ENCODE results near the gene E2F4.
A peak's percentile ranks its signal among the peaks of the same experiment; 100 is the strongest.

Gene E2F4

DNA sequence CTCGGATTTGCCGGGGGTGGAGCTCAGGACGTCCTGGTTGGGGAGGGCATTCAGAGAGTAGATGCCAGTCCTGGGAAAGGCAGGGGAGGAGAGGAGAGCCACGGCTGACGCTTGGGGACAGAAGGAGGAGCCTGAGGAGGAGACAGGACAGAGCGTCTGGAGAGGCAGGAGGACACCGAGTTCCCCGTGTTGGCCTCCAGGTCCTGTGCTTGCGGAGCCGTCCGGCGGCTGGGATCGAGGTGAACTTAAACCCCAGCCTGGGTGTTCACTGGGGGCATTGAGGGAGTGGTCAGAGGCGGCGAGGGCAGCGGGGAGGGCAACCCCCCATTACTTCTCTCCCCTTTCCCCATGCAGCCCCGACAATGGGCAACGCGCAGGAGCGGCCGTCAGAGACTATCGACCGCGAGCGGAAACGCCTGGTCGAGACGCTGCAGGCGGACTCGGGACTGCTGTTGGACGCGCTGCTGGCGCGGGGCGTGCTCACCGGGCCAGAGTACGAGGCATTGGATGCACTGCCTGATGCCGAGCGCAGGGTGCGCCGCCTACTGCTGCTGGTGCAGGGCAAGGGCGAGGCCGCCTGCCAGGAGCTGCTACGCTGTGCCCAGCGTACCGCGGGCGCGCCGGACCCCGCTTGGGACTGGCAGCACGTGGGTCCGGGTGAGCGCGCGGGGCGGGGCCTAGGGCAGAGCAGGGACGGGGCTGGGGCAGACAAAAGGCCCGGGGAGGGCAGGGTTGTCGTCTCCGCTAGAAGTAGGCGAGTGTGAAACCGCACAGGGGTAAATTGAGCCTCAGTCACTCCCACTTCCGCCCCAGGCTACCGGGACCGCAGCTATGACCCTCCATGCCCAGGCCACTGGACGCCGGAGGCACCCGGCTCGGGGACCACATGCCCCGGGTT is 17.9 kb upstream of the E2F4 start:
- peak; percentile 55 for DNase-seq (ENCODE audit: low spot score)

DNA sequence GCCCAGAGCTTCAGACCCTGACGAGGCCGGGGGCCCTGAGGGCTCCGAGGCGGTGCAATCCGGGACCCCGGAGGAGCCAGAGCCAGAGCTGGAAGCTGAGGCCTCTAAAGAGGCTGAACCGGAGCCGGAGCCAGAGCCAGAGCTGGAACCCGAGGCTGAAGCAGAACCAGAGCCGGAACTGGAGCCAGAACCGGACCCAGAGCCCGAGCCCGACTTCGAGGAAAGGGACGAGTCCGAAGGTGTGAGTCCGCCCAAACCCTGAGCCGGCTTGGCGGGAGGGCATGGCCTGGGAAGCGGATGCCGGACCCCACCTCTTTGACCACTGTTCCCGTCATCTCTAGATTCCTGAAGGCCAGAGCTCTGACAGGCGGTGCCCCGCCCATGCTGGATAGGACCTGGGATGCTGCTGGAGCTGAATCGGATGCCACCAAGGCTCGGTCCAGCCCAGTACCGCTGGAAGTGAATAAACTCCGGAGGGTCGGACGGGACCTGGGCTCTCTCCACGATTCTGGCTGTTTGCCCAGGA is 17.2 kb upstream of the E2F4 start:
- no peak for DNase-seq (ENCODE audit: low spot score)

DNA sequence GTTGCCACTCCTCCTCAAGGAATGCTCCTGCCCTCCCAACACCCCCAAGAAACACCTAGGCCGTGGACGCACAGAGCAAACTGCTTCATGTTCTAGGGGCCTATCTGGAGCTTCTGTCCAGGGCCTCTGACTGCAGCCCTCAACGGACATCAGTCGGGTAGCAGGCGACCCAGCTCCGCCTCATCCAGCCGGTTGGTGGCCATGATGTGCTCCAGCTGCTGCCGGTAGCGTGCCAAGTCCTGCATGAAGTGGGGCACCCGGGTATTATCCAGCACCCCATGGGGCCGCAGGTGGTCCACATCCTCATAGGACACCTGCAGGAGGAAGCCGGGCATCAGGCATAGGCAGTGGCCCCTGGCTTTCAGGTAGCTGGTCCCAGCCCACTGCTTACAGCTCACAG is 15.3 kb upstream of the E2F4 start:
- DNase-seq (ENCODE audit: low spot score), result no peak

DNA sequence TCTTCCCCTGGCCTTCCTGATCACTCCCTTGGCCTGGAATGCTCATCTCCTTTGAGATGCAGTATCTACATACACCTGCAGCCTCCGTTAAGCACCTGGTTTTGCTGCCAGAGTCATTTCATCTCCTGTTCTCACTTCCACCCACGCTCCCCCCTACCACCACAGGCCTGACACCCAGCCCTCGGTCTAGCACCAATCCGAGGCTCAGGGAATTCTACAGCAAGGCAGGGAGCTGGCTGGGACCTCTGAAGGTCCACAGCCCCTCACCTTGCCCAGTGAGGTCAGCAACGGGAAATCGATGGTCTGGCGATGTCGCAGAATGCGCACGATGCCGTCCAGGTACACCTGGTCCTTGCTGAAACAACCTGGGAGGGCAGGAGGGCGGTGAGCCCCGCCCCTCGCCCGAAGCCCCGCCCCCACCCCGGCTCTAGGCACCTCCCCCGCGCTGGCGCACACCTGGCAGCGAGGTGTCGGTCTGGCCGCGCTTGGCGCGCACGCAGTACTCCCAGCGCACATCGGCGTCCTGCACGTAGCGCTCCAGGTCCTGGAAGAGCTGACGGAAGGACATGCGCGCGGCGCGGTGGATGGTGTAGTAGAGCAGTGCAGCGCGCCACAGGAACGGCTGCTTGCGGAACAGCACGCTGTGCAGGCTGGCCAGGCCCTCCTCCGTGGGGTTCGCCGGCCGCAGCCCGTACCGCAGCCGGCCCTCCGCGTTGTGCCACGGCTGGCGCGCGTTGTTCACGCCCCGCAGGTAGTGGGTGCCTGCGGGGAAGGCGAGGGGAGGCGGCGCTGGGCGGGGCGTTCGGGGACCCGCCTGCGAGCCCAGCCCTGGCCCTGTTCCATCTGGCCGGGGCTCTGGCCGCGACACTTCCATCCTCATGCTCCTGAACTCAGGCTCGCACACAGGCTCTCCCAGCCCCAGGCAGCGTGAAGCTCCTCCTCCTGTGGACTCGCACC is 13.9 kb upstream of the E2F4 start:
- no peak for DNase-seq (ENCODE audit: low spot score)

DNA sequence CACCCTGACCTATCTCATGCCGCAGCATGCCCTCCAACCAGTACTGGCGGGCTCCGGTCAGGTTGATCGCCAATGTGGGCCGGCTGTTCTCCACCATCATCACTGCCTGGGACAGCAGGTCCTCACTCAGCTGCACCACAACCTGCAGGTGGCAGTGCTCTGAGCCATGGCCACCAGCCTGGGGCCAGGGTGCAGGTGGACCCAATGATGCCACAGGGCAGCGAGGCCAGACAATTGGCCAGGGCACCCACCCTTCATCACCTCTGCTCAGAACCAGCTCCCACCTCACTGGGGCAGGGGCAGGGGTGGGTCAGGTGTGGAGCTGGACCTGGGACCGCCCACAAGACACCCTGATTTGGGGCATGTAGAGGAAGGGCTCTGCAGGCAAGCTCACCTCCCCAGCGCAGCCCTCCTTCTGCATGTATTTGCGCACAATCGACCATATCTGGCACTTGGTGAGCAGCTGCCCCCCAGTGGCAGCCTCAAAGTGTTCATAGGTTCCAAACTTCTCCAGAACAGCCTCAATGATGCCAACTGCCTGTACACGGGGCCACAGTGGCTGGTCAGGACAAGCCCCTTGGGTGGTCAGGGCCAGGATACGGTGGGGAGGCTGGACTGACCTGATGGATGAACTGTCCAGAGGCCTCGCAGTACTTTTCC is 12.4 kb upstream of the E2F4 start:
- no peak for DNase-seq (ENCODE audit: low spot score)

DNA sequence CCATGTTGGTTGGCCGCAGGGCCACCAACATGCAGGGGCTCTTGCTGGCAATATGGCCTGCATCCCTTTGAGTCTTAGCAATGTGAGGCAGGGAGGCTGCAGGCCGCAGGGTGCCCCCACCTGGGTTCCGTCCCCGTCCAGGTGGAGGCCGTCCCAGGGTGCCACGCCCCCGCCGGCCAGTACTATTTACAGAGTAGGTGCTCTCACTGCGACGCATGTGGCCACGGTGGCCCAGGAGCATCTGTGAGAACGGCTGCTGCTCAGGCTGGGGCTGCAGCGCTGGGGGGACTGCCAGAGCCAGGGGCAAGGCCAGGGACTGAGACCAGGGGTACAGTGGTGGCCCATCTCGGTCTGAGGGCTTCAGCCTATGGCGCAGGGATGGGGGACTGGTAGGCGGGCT is 11.8 kb upstream of the E2F4 start:
- DNase-seq (ENCODE audit: low spot score), result no peak

DNA sequence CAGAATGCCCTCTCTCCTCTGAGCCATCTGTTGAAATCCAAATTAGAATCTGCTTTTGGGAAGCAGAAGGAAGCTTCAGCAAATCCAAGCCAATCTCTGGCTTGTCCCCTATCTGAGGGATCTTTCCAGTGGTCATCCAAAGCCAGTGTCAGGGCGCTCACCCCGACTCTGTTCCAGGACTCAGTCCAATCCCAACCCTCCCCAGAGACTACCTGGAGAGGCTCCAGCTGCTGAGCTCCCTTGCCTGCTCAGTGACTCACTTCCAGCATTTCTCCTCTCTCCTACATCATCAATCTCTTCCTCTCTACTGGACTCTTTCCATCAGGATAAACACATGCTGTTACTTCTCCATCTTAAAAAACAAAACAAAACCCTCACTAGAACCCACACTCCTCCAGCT is 10.6 kb upstream of the E2F4 start:
- no peak for DNase-seq (ENCODE audit: low spot score)

DNA sequence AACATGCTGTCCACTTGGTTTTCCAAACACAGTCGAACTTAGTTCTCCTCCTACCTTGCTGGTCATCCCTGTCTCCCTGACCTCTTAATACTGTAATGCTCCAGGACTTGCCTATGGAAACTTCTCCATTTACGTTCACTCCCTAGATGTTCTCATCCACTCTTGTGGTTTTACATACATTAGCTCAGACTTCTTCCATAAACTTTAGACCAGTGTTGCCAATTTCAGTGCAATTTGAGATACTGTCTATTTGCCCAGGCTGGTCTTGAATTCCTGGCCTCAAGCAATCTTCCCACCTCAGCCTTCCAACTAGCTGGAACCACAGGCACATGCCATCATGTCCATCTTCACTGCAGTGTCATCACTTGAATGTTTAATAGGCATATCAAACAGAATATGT is 9.7 kb upstream of the E2F4 start:
- no peak for DNase-seq (ENCODE audit: low spot score)

DNA sequence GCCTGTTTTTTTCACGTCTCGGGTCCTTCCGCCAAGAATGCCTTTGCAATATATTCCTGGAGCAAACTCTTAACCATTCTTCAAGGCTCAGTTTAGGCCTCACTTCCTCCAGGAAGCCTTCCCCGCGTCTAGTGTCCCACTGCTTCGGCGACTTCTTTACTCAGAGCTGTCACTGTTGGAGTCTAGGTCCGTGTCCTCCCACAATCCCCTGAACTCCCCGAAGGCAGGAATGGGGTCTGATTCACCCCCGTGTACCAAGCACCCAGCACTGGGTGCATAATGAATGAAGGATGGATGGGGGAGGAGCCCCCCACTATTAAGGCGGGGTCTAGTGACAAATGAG is 8.7 kb upstream of the E2F4 start:
- DNase-seq (ENCODE audit: low spot score), result no peak

DNA sequence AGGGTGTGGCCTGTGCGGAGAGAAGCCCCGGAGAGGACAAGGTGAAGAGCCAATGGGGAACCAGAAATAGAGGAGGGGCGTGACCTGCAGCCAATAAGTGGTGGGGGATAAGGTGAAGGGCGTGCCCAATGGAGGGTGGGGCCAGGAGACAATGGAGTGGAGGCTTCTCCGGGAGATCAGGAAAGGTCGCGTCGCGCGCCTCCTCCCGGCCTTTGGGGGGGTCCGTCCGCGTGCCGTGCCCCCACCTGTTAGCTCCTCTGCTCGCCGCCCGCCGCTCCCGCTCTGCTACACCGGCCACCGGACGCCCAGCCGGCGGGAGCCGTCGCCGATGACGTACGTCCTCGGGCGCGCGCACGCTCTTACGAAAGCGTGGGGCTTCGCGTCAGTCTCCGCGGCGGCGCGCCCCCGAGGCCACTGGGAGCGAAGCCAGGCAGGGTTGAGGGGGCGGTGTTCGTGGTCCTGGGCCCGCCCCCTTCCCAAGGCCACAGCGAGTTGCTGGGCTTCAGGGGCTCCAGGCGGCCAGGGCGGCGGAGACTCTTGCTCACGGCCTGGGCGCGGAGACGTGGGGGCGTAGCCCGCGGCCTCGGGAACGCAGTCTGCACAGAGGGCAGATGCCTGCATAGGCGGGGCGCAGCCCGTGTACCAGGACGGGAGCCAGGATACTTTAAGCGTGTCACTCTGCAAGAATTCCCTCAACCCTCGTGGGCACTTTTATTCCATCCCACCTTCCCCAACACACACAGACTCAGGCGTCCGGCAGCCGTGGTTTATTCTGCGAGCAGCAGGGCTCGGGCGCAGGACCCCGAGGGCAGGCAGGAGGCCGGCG is 8.1 kb upstream of the E2F4 start, which contains the start of gene MATCAP1:
MATCAP1 (minus strand) TSS at position 337 of the 826 bp plus-strand sequence. CDS start 3,353 bp downstream, outside the sequence.
- peak; percentile 90 for DNase-seq (ENCODE audit: low spot score)

DNA sequence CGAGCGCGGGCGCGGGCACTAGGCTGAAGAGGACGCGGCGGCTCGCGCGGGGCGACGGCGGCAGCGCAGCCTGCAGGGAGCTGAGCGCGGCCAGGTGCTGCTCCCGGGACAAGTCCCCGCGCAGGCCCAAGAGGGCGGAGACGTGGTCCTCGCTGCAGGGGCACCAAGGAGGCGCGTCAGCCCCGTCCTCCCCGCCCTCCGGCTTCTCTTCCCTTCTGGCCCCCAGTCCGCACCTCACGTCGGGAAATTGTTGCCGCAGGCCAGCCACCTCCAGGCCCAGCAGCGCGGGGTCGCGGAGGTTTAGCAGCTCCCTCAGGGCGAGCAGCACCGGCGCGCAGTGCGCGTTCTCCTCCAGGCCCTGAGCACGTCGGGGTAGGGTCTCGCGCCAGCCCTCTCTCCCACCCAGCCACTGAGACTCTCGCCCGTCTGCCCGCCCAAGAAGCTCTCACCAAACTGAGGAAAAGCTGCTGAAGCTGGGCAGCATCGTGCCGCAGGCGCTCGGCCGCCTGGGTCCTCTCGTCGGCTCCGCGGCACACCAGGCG is 7.4 kb upstream of the E2F4 start:
- DNase-seq (ENCODE audit: low spot score), result peak; percentile 31

DNA sequence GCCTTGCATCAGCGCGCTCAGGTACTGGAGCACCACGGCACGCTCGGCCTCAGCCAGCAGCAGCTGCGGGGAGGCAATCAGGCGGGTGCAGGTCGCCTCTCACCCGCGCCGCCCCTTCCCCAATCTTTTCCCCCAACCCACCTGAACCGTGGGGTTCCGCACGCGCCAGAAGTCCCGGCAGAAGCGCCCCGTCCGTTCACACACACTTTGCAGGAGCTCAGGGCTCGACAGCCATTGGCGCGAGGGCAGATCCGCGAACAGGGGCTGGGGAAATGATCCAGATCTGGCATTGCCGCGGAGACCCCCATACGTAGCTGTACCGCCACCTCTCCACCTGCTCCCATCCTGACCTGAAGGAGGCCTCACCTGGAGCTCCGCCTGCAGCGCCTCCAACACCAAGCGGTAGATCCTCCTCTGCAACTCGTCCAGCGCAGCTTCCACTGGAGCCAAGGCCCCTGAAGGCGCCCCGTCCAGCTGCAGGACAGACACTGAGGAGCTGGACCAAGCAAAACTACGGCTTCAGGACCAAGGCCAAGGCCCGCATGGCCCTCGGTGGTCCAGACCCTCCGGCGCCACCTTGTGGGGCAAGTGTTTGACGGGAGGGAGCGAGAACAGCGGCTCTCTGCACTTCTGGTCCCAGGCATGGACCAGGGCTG is 6.8 kb upstream of the E2F4 start:
- peak; percentile 80 for DNase-seq (ENCODE audit: low spot score)

DNA sequence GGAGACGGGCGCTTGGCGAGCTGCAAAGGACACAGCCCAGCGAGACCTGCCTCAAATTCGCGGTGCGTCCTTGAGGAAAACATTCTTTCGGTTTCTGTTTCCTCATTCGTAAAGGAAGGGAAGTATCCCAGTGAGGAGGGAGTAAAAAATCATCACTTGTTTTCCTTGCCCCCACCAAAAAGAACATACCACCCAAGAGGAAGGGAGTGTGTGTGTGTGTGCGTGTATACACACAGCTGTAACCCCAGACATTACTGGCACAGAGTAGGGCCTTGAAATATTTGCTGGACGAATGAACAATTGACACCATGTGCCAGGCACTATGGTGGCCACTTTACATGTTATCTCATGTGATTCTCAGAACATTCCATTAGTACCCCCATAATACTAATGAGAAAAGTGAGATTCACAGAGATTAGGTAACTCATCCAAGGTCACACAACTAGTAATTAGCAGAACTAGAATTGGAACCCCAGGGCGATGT is 6.3 kb upstream of the E2F4 start:
- DNase-seq (ENCODE audit: low spot score), result no peak

DNA sequence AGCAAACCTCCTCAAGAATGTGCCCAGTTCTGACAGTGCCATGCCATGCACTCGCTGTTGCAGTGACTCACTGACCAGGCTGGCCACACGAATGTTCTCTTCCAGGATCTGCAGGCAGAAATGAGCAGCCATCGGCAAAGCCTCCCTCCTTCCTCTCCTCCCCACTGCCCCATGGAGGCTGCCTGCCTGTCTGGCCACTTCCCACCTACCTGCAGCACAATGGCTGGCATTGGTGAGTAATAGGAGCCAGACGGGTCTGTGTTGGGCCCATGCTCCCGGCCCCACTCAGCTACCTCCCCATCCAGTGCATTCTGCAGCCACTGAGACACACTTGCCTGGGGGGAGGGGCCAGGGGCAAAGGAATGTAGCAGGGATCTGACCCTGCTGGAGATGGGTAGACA is 5.4 kb upstream of the E2F4 start:
- no peak for DNase-seq (ENCODE audit: low spot score)

DNA sequence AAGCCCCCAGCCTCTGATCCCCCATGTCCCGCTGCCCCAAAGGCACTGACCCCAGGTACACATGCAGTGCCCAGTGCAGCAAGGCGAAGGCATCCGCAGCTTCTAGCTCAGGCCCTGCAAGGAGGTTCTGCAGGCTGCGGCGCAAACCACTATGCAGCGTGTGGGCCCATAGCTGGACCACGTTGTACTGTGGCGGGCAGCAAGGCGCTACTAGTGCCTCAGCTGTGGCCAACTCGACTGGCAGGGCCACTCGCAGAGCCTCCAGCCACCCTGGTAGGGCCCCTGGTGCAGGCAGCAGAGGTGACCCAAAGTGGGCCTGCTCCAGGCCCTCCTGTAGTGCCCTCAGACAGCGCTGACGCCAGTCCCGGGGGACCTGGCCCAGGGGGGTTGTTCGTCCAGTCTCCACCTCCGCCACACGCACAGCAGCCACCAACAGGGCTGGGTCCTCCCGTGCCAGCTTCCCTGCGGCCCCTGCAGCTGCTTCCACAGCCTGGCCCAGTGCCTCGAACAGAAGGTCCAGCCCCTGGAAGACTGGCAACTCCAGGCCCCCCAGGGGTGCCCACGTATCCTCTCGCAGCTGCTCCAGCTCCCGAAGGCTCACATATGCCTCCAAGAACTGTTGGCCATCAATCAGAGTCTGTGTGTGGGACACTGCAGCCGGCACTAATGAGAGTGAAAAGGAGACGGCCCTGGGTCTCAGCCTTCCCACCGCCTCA is 4.6 kb upstream of the E2F4 start:
- DNase-seq (ENCODE audit: low spot score), result no peak

DNA sequence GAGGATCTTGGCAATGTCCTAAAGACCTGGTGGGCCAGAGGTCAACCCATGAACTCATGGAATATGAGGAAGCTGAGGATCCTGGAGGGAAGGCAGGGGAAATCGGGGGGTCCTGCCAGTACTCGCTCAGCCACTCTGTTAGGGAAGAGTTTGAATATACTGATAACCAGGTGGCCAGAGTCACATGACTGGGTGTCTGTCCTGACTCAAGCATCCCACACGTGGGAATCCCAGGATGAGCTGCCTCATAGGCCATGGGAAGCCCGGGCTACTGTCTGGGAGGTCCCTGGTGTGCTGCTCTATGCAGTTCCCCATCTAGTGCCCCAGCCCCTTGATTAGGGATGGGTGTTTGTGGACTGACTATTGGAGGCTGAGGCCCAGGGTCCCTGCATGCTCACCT is 3.6 kb upstream of the E2F4 start:
- no peak for DNase-seq (ENCODE audit: low spot score)

DNA sequence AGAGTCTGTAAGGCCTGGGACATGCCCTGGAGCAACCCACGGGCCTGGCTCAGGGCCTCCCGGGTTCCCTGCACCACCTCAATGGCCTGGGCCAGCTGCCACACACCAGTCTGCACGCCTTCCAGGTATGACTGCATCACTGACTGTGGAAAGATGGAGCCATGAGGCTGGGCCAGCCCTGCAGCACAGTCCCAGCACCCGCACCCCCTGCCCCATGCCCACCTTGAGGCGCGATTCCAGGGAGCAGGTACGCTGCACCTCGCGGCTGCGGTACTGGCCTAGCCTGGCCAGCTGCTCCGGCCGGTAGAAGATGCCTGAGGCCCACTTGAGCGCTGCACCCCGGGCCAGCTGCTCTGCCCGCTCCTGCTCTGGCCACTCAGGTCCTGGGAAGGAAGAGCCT is 3.2 kb upstream of the E2F4 start:
- DNase-seq (ENCODE audit: low spot score), result no peak

DNA sequence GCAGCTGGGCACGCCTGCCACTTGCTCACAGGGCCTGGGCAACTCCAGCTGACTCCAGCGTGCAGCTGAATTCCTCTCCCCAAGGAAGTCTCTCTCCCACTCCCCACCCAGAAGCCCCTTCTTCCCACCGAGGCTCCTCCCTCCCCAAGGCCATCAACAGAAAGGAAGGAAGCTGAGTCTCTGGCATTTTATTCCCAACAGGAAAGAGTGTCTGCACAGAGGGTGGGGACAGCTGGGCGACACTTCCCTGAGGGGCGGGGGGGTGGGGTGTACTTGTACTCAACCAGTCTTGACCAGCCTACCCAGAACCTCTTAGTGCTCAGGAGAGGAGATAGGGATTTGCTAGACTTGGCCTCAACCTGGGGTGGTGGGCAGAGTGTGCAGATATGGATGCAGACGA is 1.9 kb upstream of the E2F4 start, which contains the start of gene EXOC3L1:
EXOC3L1 (minus strand) TSS at position 96 of the 400 bp plus-strand sequence. CDS start 460 bp downstream, outside the sequence.
- DNase-seq (ENCODE audit: low spot score), result no peak
